ENCODE measurements around the gene GLRX. TPM values are rescaled to one million over a fixed set of nuclear protein-coding genes. Genes with fewer than 3 reads are reported as not detected.

GLRX gene
- total RNA-seq, 2 donors from 2014 or later = 8.6 to 17.6 TPM

DNA sequence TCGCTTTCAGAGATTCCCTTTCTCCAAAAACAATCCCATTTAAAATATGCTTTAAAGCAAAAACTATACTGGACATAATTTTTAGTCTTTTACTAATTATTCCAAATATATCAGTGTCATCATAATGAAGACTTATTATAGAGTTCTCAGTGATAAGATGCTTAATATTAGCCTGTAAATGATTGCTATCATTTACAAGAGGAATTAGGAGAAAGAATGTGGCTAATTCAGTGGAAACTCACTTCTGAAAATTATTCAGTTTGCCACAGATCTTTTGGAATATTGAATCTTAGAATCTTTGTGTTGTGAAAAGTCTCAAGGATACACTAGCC is 24.7 kb upstream of the GLRX start:
- H3K4me3 ChIP-seq = no peak overlapping the region
- WGBS, 2 donors = 7 to 19% methylated on average over 1 of the region's 1 CpG
- intact Hi-C loops (cut with DNase I) = no loop called here
- H3K27me3 ChIP-seq = no peaks in the 10 kb centered on the region
- H3K36me3 ChIP-seq (replicated peaks in 1 of 2; ENCODE audit: insufficient read depth in 1 of 2, low read depth in 2 of 2) = no peaks in the 10 kb centered on the region
- no peaks in the 10 kb centered on the region for H3K9me3 ChIP-seq
- no peak for DNase-seq
- no peak overlapping the region for H3K27ac ChIP-seq
- H3K4me1 ChIP-seq = peaks cover 15% of the 10 kb centered on the region
- ATAC-seq = no peak
- no peak for TF ChIP-seq POLR2A (IDR thresholded peaks at IDR 0.05)
- TF ChIP-seq, protein P1, sequence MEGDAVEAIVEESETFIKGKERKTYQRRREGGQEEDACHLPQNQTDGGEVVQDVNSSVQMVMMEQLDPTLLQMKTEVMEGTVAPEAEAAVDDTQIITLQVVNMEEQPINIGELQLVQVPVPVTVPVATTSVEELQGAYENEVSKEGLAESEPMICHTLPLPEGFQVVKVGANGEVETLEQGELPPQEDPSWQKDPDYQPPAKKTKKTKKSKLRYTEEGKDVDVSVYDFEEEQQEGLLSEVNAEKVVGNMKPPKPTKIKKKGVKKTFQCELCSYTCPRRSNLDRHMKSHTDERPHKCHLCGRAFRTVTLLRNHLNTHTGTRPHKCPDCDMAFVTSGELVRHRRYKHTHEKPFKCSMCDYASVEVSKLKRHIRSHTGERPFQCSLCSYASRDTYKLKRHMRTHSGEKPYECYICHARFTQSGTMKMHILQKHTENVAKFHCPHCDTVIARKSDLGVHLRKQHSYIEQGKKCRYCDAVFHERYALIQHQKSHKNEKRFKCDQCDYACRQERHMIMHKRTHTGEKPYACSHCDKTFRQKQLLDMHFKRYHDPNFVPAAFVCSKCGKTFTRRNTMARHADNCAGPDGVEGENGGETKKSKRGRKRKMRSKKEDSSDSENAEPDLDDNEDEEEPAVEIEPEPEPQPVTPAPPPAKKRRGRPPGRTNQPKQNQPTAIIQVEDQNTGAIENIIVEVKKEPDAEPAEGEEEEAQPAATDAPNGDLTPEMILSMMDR (IDR thresholded peaks at IDR 0.05) = no peak

GRCh38 chr5:95846554-95847260 is 24.2 kb upstream of the GLRX start:
- Histone ChIP-seq H3K27me3 (no peaks in the 10 kb centered on the region), H3K36me3 (replicated peaks in 1 of 2; ENCODE audit: insufficient read depth in 1 of 2, low read depth in 2 of 2) (no peaks in the 10 kb centered on the region), H3K27ac (no peak overlapping the region), H3K4me3 (no peak overlapping the region), H3K9me3 (no peaks in the 10 kb centered on the region), H3K4me1 (peaks cover 15% of the 10 kb centered on the region)
- ATAC-seq (peak; percentile 83), DNase-seq (peak; percentile 74 to 80 (median 78))
- TF ChIP-seq, protein P1 (IDR thresholded peaks at IDR 0.05) = peak; percentile 73 to 96 (median 94)
- no peak for TF ChIP-seq POLR2A (IDR thresholded peaks at IDR 0.05)
- intact Hi-C loops (cut with DNase I) = no loop called here
- WGBS, 2 donors = 55 to 59% methylated on average over 7 of the region's 7 CpGs

DNA sequence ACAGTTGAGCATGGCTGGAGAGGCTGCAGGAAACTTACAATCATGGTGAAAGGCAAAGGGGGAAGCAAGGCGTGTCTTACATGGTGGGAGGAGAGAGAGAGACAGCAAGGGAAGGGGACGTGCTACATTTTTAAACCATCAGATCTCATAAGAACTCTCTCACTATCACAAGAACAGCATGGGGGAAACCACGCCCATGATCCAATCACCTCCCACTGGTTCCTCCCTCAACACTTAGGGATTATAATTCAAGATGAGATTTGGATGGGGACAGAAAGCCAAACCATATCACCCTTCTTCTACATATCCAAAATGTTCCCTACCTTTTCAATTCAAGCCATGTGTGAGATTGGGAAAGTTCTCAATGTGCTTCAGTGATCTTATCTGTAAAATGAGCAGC is 22.9 kb upstream of the GLRX start:
- ATAC-seq = no peak
- H3K27me3 ChIP-seq = no peaks in the 10 kb centered on the region
- no peaks in the 10 kb centered on the region for H3K36me3 ChIP-seq (replicated peaks in 1 of 2; ENCODE audit: insufficient read depth in 1 of 2, low read depth in 2 of 2)
- 64 to 78% methylated on average over 3 of the region's 3 CpGs for WGBS, 2 donors
- peaks cover 5% of the 10 kb centered on the region for H3K4me1 ChIP-seq
- intact Hi-C loops (cut with DNase I) = no loop called here
- no peaks in the 10 kb centered on the region for H3K9me3 ChIP-seq
- no peak for DNase-seq
- no peak for TF ChIP-seq POLR2A (IDR thresholded peaks at IDR 0.05)
- TF ChIP-seq, protein P1 (IDR thresholded peaks at IDR 0.05) = no peak
- H3K27ac ChIP-seq = no peak overlapping the region
- H3K4me3 ChIP-seq = no peak overlapping the region

- H3K4me1 ChIP-seq = no peaks in the 10 kb centered on the region
- ATAC-seq = peak; percentile 46
These were observed 21.3 kb upstream of the GLRX start for GRCh38 chr5:95843733-95844223.

More at GRCh38 chr5:95843733-95844223, 21.3 kb upstream of the GLRX start:
- 39 to 50% methylated on average over 3 of the region's 3 CpGs for WGBS, 2 donors
- Histone ChIP-seq H3K27ac (peak overlapping the region in 1 of 4 donors; percentile 57), H3K27me3 (no peaks in the 10 kb centered on the region), H3K9me3 (no peaks in the 10 kb centered on the region), H3K4me3 (no peak overlapping the region), H3K36me3 (replicated peaks in 1 of 2; ENCODE audit: insufficient read depth in 1 of 2, low read depth in 2 of 2) (no peaks in the 10 kb centered on the region)
- no peak for TF ChIP-seq POLR2A (IDR thresholded peaks at IDR 0.05)
- TF ChIP-seq, protein P1 (IDR thresholded peaks at IDR 0.05) = no peak
- DNase-seq = peak in 2 of 4 donors; percentile 37 to 57
- intact Hi-C loops (cut with DNase I) = no loop called here
